Nephron (organoid): ENCODE results near the gene SESN1.

Experiments
- H3K27ac Mint-ChIP-seq, 3 experiments: 2 replicates each; pipeline ENCODE4 v1.8.0; 2020; ENCODE audit warnings: mixed read lengths in 3 of 3, mild to moderate bottlenecking in 2 of 3, moderate library complexity in 1 of 3
- H3K27me3 Mint-ChIP-seq: 2 replicates; pipeline ENCODE4 v1.8.0; 2021; ENCODE audit warnings: low read depth, mild to moderate bottlenecking, moderate library complexity, mixed read lengths
- H3K36me3 Mint-ChIP-seq: 2 replicates; pipeline ENCODE4 v1.8.0; 2020; ENCODE audit warnings: low read depth, mixed read lengths
- H3K4me1 Mint-ChIP-seq: 2 replicates; pipeline ENCODE4 v1.8.0; 2020; ENCODE audit warnings: mixed read lengths
- H3K4me3 Mint-ChIP-seq, 3 experiments: 2 replicates each; pipeline ENCODE4 v1.8.0; 2020; ENCODE audit warnings: mild to moderate bottlenecking in 3 of 3, mixed read lengths in 3 of 3, moderate library complexity in 2 of 3
- H3K9me3 Mint-ChIP-seq: 2 replicates; pipeline ENCODE4 v1.8.0; 2020; ENCODE audit warnings: mixed read lengths
- TF ChIP-seq, protein P1 (sequence below), 3 experiments: fragments of 200-600 bp; sonication (generic); IDR thresholded peaks; one replicate each; pipeline ENCODE4 v1.5.0; 2021; ENCODE audit warnings: antibody characterized with exemption in 3 of 3; ENCODE audit not compliant: unreplicated experiment in 3 of 3

The SESN1 gene

DNA sequence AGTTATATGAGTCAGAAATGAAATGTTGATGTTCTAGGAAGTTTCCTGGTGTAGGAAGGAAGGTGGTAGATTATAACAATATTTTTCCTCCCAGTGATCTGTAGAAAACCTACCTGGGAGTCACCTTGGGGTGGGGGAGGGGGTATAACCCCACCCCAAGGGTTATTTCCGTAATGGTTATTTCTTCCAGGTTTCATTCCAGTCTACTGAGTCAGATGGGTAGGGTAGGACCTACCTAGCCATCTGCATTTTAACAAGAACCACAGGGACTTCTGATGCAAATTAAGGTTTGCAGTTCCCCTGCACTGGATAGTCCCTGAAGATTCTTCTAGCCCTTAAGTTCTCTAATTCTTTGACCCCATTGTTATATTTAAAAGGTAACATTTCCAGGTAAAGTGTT, 157.5 kb downstream of the SESN1 start:
- H3K4me3 Mint-ChIP-seq, result no peak overlapping the region
- H3K4me1 Mint-ChIP-seq, result no peaks in the 10 kb centered on the region
- peaks cover 4% of the 10 kb centered on the region for H3K36me3 Mint-ChIP-seq
- no peak overlapping the region for H3K27ac Mint-ChIP-seq
- H3K27me3 Mint-ChIP-seq, result no peaks in the 10 kb centered on the region
- TF ChIP-seq, protein P1, sequence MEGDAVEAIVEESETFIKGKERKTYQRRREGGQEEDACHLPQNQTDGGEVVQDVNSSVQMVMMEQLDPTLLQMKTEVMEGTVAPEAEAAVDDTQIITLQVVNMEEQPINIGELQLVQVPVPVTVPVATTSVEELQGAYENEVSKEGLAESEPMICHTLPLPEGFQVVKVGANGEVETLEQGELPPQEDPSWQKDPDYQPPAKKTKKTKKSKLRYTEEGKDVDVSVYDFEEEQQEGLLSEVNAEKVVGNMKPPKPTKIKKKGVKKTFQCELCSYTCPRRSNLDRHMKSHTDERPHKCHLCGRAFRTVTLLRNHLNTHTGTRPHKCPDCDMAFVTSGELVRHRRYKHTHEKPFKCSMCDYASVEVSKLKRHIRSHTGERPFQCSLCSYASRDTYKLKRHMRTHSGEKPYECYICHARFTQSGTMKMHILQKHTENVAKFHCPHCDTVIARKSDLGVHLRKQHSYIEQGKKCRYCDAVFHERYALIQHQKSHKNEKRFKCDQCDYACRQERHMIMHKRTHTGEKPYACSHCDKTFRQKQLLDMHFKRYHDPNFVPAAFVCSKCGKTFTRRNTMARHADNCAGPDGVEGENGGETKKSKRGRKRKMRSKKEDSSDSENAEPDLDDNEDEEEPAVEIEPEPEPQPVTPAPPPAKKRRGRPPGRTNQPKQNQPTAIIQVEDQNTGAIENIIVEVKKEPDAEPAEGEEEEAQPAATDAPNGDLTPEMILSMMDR (IDR thresholded peaks at IDR 0.05; ENCODE audit: unreplicated experiment in 3 of 3), result no peak
- peaks cover 3% of the 10 kb centered on the region for H3K9me3 Mint-ChIP-seq
